GM04503 (cell line): ENCODE results near the gene ZKSCAN8.

Experiments used
- DNase-seq: peaks from one replicate; pipeline ENCODE4 v3.0.0-alpha.2; 2012; ENCODE audit warnings: low read depth

The ZKSCAN8 gene

GRCh38 chr6:28206928-28207509 lies 65.3 kb downstream of the ZKSCAN8 start:
- no peak for DNase-seq

- no peak for DNase-seq
Observed at GRCh38 chr6:28207510-28208110, 65.9 kb downstream of the ZKSCAN8 start.

GRCh38 chr6:28208111-28208659 lies 66.5 kb downstream of the ZKSCAN8 start:
- no peak for DNase-seq
